SH-SY5Y (cell line): ENCODE results near the gene SNN.

Experiments
- GATA2 ChIP-seq: IDR thresholded peaks from 2 replicates; pipeline ENCODE4 v1.6.1; 2011; ENCODE audit warnings: mild to moderate bottlenecking, low read depth, low read length
- GATA3 ChIP-seq: IDR thresholded peaks from 2 replicates; pipeline ENCODE4 v1.6.1; 2011; ENCODE audit warnings: low read depth, mild to moderate bottlenecking, low read length, moderate library complexity

- TF ChIP-seq GATA2, result no peak
- TF ChIP-seq GATA3, result no peak
Observed at GRCh38 chr16:11667221-11667823, 933 bp upstream of the SNN start.
